ENCODE measurements around the gene ARL4C. TPM values are rescaled to one million over a fixed set of nuclear protein-coding genes. Genes with fewer than 3 reads are reported as not detected.

ARL4C gene
- total RNA-seq, 1 experiment from 2014 or later, result 81.2 TPM

DNA sequence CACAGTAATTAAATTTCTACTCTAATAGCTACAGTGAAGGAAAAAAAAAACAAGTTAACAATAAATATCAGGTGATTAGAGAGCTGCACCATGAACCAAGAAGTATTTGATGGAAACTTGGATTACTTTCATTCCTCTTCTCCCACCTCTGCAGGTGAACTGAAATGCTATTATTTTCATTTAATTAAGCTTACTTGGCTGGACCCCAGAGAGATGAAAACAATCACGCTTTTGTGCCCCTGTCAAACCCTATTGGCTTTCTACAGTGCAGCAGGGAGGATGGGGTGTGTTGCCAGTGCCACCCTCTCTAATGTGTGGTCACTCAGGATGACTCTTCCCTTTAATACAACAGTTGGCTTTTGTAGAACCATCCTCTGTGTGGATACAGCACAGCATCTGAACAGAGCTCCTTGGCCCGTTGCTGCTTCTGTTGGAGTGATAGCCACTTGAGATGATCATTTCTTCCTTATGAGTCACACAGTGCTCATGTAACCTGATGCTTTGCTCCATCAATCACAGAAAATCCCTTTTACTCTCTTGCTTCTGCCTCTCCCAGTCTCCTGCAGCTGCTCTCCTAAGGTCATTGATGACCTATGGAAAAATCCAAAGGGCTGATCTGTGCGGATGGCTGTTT is 5.5 kb upstream of the ARL4C start:
- Mint-ChIP-seq H3K36me3 (ENCODE audit: insufficient read depth, unreplicated experiment) (peaks cover 10% of the 10 kb centered on the region), H3K9me3 (ENCODE audit: unreplicated experiment) (no peaks in the 10 kb centered on the region), H3K27ac (ENCODE audit: unreplicated experiment) (no peak overlapping the region), H3K4me3 (ENCODE audit: unreplicated experiment) (no peak overlapping the region), H3K27me3 (ENCODE audit: insufficient read depth, unreplicated experiment) (no peaks in the 10 kb centered on the region), H3K4me1 (ENCODE audit: low read depth, unreplicated experiment) (peaks cover 8% of the 10 kb centered on the region)
- Histone ChIP-seq H3K4me1 (peaks cover 4% of the 10 kb centered on the region), H3K4me3 (ENCODE audit: low read depth, low read length) (no peak overlapping the region), H3K36me3 (ENCODE audit: control insufficient read depth, insufficient read depth, low read length) (no peaks in the 10 kb centered on the region), H3K27me3 (replicated peaks; ENCODE audit: control insufficient read depth, insufficient read depth, low read length) (no peaks in the 10 kb centered on the region), H3K9me3 (no peaks in the 10 kb centered on the region)
- intact Hi-C loops (cut with micrococcal nuclease; ENCODE audit: unreplicated experiment), result loop anchor here (5.0 kb wide), 1 partner anchor 245 kb away; no protein-coding TSS in a partner anchor
- no TSS peak for BruUV-seq (replicated peaks)
- CTCF ChIA-PET, result interaction anchor here (0.6 kb wide), 2 partner anchors 232 to 852 kb away, joined by 3 to 4 read pairs; no protein-coding TSS in a partner anchor
- DNase-seq, result no peak
- no peak for TF ChIP-seq CTCF (IDR thresholded peaks at IDR 0.05; ENCODE audit: insufficient read depth in 1 of 2, low read depth in 1 of 2, low read length in 1 of 2, severe bottlenecking in 1 of 2, unreplicated experiment in 1 of 2)
- POLR2A ChIA-PET, result no interaction called here

GRCh38 chr2:234500394-234501006 is 3.6 kb upstream of the ARL4C start:
- DNase-seq, result peak; percentile 56 to 60
- Histone ChIP-seq H3K9me3 (no peaks in the 10 kb centered on the region), H3K4me3 (ENCODE audit: low read depth, low read length) (no peak overlapping the region), H3K4me1 (peaks cover 6% of the 10 kb centered on the region), H3K36me3 (ENCODE audit: control insufficient read depth, insufficient read depth, low read length) (no peaks in the 10 kb centered on the region), H3K27me3 (replicated peaks; ENCODE audit: control insufficient read depth, insufficient read depth, low read length) (no peaks in the 10 kb centered on the region)
- CTCF ChIA-PET, result interaction anchor here (1.5 to 1.8 kb wide), 2 partner anchors 90 to 365 kb away, joined by 7 to 9 read pairs; no protein-coding TSS in a partner anchor
- POLR2A ChIA-PET, result interaction anchor here (0.6 kb wide), 1 partner anchor 197 kb away, joined by 3 read pairs; no protein-coding TSS in a partner anchor
- H3K36me3 Mint-ChIP-seq (ENCODE audit: insufficient read depth, unreplicated experiment), result peaks cover 19% of the 10 kb centered on the region
- BruUV-seq (replicated peaks), result no TSS peak
- peak; percentile 34 to 46 for TF ChIP-seq CTCF (IDR thresholded peaks at IDR 0.05; ENCODE audit: insufficient read depth in 1 of 2, low read depth in 1 of 2, low read length in 1 of 2, severe bottlenecking in 1 of 2, unreplicated experiment in 1 of 2)
- intact Hi-C loops (cut with micrococcal nuclease; ENCODE audit: unreplicated experiment), result loop anchor here (1.0 to 5.0 kb wide), 4 partner anchors 211 to 524 kb away; no protein-coding TSS in a partner anchor
- peaks cover 8% of the 10 kb centered on the region for H3K4me1 Mint-ChIP-seq (ENCODE audit: low read depth, unreplicated experiment)
- no peaks in the 10 kb centered on the region for H3K9me3 Mint-ChIP-seq (ENCODE audit: unreplicated experiment)
- no peak overlapping the region for H3K4me3 Mint-ChIP-seq (ENCODE audit: unreplicated experiment)
- no peak overlapping the region for H3K27ac Mint-ChIP-seq (ENCODE audit: unreplicated experiment)
- no peaks in the 10 kb centered on the region for H3K27me3 Mint-ChIP-seq (ENCODE audit: insufficient read depth, unreplicated experiment)

DNA sequence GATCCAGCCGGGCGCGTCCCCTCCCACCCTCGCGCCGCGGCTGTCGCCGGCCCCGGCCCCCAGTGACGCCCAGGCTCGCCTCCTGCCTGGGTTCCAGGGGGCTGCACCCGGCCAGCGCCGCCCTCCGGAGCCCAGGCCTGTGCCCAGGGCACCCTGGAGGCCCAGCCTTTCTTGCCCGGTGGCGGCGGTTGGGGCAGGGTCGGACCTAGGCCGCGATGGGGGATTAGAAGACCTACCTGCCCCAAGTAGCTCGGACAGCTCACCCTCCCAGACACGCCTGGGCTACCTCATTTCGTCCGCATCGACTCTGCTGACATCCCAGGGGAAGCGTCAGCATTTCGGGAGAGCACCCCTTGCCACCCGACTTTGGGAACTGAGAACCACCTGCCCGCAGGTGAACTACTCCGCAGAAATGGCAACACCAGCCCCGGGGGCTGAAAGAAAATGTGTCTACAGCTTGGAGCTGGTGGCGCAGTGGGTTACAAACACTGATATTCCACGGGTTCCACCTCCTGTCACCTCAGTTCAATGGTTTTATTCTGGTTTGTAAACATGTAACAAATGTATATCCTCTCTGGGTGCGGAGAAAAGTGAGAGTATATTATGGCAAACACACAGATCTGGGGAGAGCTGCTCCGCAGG is 834 bp upstream of the ARL4C start:
- Mint-ChIP-seq H3K36me3 (ENCODE audit: insufficient read depth, unreplicated experiment) (peaks cover 47% of the 10 kb centered on the region), H3K9me3 (ENCODE audit: unreplicated experiment) (no peaks in the 10 kb centered on the region), H3K4me3 (ENCODE audit: unreplicated experiment) (peak overlapping the region; percentile 61), H3K27me3 (ENCODE audit: insufficient read depth, unreplicated experiment) (no peaks in the 10 kb centered on the region), H3K4me1 (ENCODE audit: low read depth, unreplicated experiment) (peaks cover 3% of the 10 kb centered on the region), H3K27ac (ENCODE audit: unreplicated experiment) (peak overlapping the region; percentile 70)
- intact Hi-C loops (cut with micrococcal nuclease; ENCODE audit: unreplicated experiment), result loop anchor here (2.0 kb wide), 1 partner anchor 135 kb away; no protein-coding TSS in a partner anchor
- Histone ChIP-seq H3K36me3 (ENCODE audit: control insufficient read depth, insufficient read depth, low read length) (no peaks in the 10 kb centered on the region; the same call in 1 of the 2 replicates), H3K4me1 (peaks cover 6% of the 10 kb centered on the region), H3K27me3 (replicated peaks; ENCODE audit: control insufficient read depth, insufficient read depth, low read length) (no peaks in the 10 kb centered on the region), H3K4me3 (ENCODE audit: low read depth, low read length) (peak overlapping the region; percentile 43), H3K9me3 (no peaks in the 10 kb centered on the region)
- CTCF ChIA-PET, result interaction anchor here (0.6 to 1.0 kb wide), 7 partner anchors 79 to 1149 kb away, joined by 3 to 6 read pairs (median 3); no protein-coding TSS in a partner anchor
- no TSS peak for BruUV-seq (replicated peaks)
- no peak for DNase-seq
- POLR2A ChIA-PET, result interaction anchor here (0.6 to 1.0 kb wide), 7 partner anchors 29 to 362 kb away, joined by 3 to 9 read pairs (median 3); no protein-coding TSS in a partner anchor
- TF ChIP-seq CTCF (IDR thresholded peaks at IDR 0.05; ENCODE audit: insufficient read depth in 1 of 2, low read depth in 1 of 2, low read length in 1 of 2, severe bottlenecking in 1 of 2, unreplicated experiment in 1 of 2), result no peak

Data from Caco-2 (cell line).